IMR-90 (cell line): Measurements from ENCODE around the gene PKP3. TPM values are rescaled to one million over a fixed set of nuclear protein-coding genes. Genes with fewer than 3 reads are reported as not detected.

ENCODE experiments used
- ATAC-seq: fragments of 200-7000 bp; cut with Tn5 transposase; 2 replicates; pipeline ENCODE4 v1.9.1; 2020; ENCODE audit warnings: low read depth, mild to moderate bottlenecking, moderate library complexity
- BruUV-seq: library from RNA; stranded (reverse); fragments of 400-500 nt; replicated peaks from 2 replicates; lab custom pipeline; 2021; lab: Mats Ljungman, UMichigan
- CTCF ChIA-PET: fragments of 300-600 bp; formaldehyde crosslinking; extraction: SDS; loops from one replicate; lab custom pipeline; 2021; ENCODE audit warnings: antibody characterized with exemption; lab: Yijun Ruan, JAX
- POLR2A ChIA-PET: fragments of 300-600 bp; sonication (Branson Sonifier 250); formaldehyde crosslinking; loops from one replicate; lab custom pipeline; 2022; ENCODE audit warnings: antibody characterized with exemption; ENCODE audit not compliant: unreplicated experiment; lab: Charles Lee
- DNase-seq: peaks from one replicate; pipeline ENCODE4 v3.0.0; 2013
- H2AFZ ChIP-seq: replicated peaks from 2 replicates; pipeline ENCODE3; 2013; ENCODE audit warnings: low read length, mild to moderate bottlenecking; ENCODE audit not compliant: poor library complexity
- H2AK5ac ChIP-seq: 2 replicates; pipeline ENCODE4 v1.6.1; 2013; ENCODE audit warnings: low read depth, low read length, inconsistent platforms
- H2AK9ac ChIP-seq: replicated peaks from 2 replicates; pipeline ENCODE3; 2013; ENCODE audit warnings: mild to moderate bottlenecking, low read depth, low read length, moderate library complexity; ENCODE audit not compliant: poor library complexity
- H2BK120ac ChIP-seq: 2 replicates; pipeline ENCODE4 v1.6.1; 2013; ENCODE audit warnings: low read depth, low read length, inconsistent platforms
- H2BK15ac ChIP-seq: 3 replicates; pipeline ENCODE4 v1.6.1; 2013; ENCODE audit warnings: low read depth, low read length, inconsistent platforms
- H2BK20ac ChIP-seq: 2 replicates; pipeline ENCODE4 v1.6.1; 2013; ENCODE audit warnings: low read depth, mild to moderate bottlenecking, inconsistent platforms, low read length, moderate library complexity
- H2BK5ac ChIP-seq: 2 replicates; pipeline ENCODE4 v1.6.1; 2013; ENCODE audit warnings: mild to moderate bottlenecking, low read depth, low read length, inconsistent platforms; ENCODE audit not compliant: poor library complexity, severe bottlenecking
- H3K14ac ChIP-seq: replicated peaks from 2 replicates; pipeline ENCODE4 v1.6.1; 2013; ENCODE audit warnings: low read depth, low read length, inconsistent platforms
- H3K18ac ChIP-seq: 2 replicates; pipeline ENCODE4 v1.6.1; 2013; ENCODE audit warnings: low read depth, low read length, control low read depth
- H3K23ac ChIP-seq: 2 replicates; pipeline ENCODE4 v1.6.1; 2013; ENCODE audit warnings: low read depth, low read length, inconsistent platforms
- H3K27ac ChIP-seq: 2 replicates; pipeline ENCODE4 v1.5.1; 2013; ENCODE audit warnings: mild to moderate bottlenecking, control low read depth, low read length; ENCODE audit not compliant: insufficient read depth
- H3K27me3 ChIP-seq: 2 replicates; pipeline ENCODE4 v1.6.1; 2013; ENCODE audit warnings: low read length; ENCODE audit not compliant: control insufficient read depth, insufficient read depth
- H3K36me3 ChIP-seq: 2 replicates; pipeline ENCODE4 v1.6.1; 2013; ENCODE audit warnings: low read length, mixed read lengths; ENCODE audit not compliant: control insufficient read depth, insufficient read depth
- H3K4ac ChIP-seq: 2 replicates; pipeline ENCODE4 v1.6.1; 2013; ENCODE audit warnings: low read depth, low read length, inconsistent platforms
- H3K4me1 ChIP-seq: 2 replicates; pipeline ENCODE4 v1.6.1; 2013; ENCODE audit warnings: low read length, mixed read lengths; ENCODE audit not compliant: control insufficient read depth, insufficient read depth
- H3K4me2 ChIP-seq: 2 replicates; pipeline ENCODE4 v1.6.1; 2013; ENCODE audit warnings: low read depth, mild to moderate bottlenecking, control low read depth, low read length, moderate library complexity
- H3K4me3 ChIP-seq: 2 replicates; pipeline ENCODE4 v1.5.1; 2013; ENCODE audit warnings: low read depth, mild to moderate bottlenecking, control low read depth, low read length, moderate library complexity; ENCODE audit not compliant: insufficient read depth
- H3K56ac ChIP-seq: 2 replicates; pipeline ENCODE4 v1.6.1; 2013; ENCODE audit warnings: low read length, inconsistent platforms; ENCODE audit not compliant: insufficient read depth; ENCODE audit errors: extremely low read depth
- H3K79me1 ChIP-seq, 2 experiments: 2 replicates each; pipeline ENCODE4 v1.6.1; 2013; ENCODE audit warnings: low read length in 2 of 2, inconsistent platforms in 1 of 2, low read depth in 1 of 2
- H3K9ac ChIP-seq: 2 replicates; pipeline ENCODE4 v1.6.1; 2013; ENCODE audit warnings: low read depth, low read length, control low read depth
- H3K9me1 ChIP-seq: 2 replicates; pipeline ENCODE4 v1.6.1; 2013; ENCODE audit warnings: low read length, inconsistent platforms; ENCODE audit not compliant: insufficient read depth
- H3K9me3 ChIP-seq: 2 replicates; pipeline ENCODE4 v1.6.1; 2013; ENCODE audit warnings: low read length; ENCODE audit not compliant: control insufficient read depth, insufficient read depth
- H4K20me1 ChIP-seq: 2 replicates; pipeline ENCODE4 v1.6.1; 2013; ENCODE audit warnings: low read length, inconsistent platforms; ENCODE audit not compliant: insufficient read depth
- H4K5ac ChIP-seq: 2 replicates; pipeline ENCODE4 v1.6.1; 2013; ENCODE audit warnings: mild to moderate bottlenecking, low read depth, low read length, control low read depth
- H4K8ac ChIP-seq, 2 experiments: 2 replicates each; pipeline ENCODE4 v1.6.1; 2013; ENCODE audit warnings: low read depth in 2 of 2, low read length in 2 of 2, control low read depth in 1 of 2, inconsistent platforms in 1 of 2
- H4K91ac ChIP-seq: 2 replicates; pipeline ENCODE4 v1.6.1; 2013; ENCODE audit warnings: low read depth, low read length, inconsistent platforms; ENCODE audit not compliant: insufficient read depth
- BHLHE40 ChIP-seq: fragments of 150-350 bp; IDR thresholded peaks from 2 replicates; pipeline ENCODE4 v1.6.1; 2016; ENCODE audit warnings: mild to moderate bottlenecking, low read depth, low read length
- CHD1 ChIP-seq: IDR thresholded peaks from 2 replicates; pipeline ENCODE4 v1.6.1; 2012; ENCODE audit warnings: low read depth, low read length, improper control_type of control experiment
- MAZ ChIP-seq: IDR thresholded peaks from 2 replicates; pipeline ENCODE4 v1.6.1; 2012; ENCODE audit warnings: low read depth, mild to moderate bottlenecking, low read length, improper control_type of control experiment, moderate library complexity, borderline replicate concordance
- WGBS, 2 experiments: methylation state at CpG; one replicate each; pipeline versions ENCODE4 v1.1.5 to v1.1.7; 2013; ENCODE audit warnings: missing lambda C conversion rate in 2 of 2; ENCODE audit not compliant: insufficient read length in 1 of 2; ENCODE audit errors: extremely low coverage in 2 of 2; 5-methylcytosine and 5-hydroxymethylcytosine counted together
- dilution Hi-C: fragments of 300-500 bp; cut with HindIII; formaldehyde crosslinking; loops from one replicate; pipeline ENCODE4 v1.14.3; 2018; ENCODE audit warnings: low sequenced_read_pairs; ENCODE audit not compliant: unreplicated experiment
- in situ Hi-C: fragments of 300-500 bp; cut with MboI; formaldehyde crosslinking; loops from 3 replicates; pipeline ENCODE4 v1.14.3; 2019; ENCODE audit warnings: low sequenced_read_pairs, inconsistent platforms, mixed read lengths
- intact Hi-C: fragments of 100-400 bp; cut with micrococcal nuclease; formaldehyde crosslinking; loops from 2 replicates; pipeline ENCODE4 v1.10.0; 2022
- polyA plus RNA-seq, 3 experiments: library from polyadenylated mRNA; depleted of rRNA; stranded (reverse); fragments of >200 nt; gene quantifications; 2 replicates each; pipeline ENCODE4 v1.2.3, GENCODE V29; 2012; ENCODE audit warnings: low replicate concordance in 1 of 3
- total RNA-seq: library from RNA; depleted of rRNA; stranded (reverse); fragments of >200 nt; gene quantifications from 2 replicates; pipeline ENCODE4 v1.2.3, GENCODE V29; 2012

PKP3 gene
- total and polyA plus RNA-seq, 2 of the 4 experiments (the other 2 are of a cell fraction): 1.5 to 2.2 TPM

DNA sequence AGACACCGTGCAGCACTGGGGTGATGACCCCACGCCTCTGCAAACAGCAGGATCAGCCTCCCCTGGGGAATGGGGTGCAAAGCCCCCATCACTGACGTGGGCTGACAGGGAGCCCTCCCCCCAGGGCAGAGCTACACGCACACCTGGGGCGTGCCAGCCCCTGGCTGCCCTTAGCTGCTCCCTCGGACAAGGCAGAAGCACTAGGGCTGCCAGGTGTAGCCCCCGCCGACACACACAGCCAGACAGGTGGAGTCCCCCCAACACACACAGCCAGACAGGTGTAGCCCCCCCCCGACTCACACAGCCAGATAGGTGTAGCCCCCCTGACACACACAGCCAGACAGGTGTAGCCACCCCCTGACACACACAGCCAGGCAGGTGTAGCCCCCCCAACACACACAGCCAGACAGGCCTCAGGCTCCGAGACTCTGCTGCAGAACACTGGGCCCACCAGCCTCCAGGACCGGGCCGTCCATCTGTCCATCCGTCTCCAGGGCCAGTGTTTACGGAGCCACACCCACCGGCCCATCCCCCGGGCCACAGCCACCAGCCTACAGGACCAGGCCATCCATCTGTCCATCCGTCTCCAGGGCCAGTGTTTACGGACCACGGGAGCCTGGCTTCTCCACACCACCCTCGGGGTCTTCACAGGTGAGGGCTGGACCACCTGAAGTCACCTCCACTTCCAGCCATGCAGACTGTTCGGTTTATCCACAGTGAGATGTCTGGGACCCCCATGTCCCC lies 44.3 kb downstream of the PKP3 start:
- no peak overlapping the region for H3K4ac ChIP-seq
- H3K14ac ChIP-seq: no peak overlapping the region
- in situ Hi-C loops (no loop called here), dilution Hi-C loops (no loop called here), intact Hi-C loops (no loop called here)
- no peak overlapping the region for H2BK15ac ChIP-seq
- peaks cover 30% of the 10 kb centered on the region for H3K27me3 ChIP-seq
- no peak overlapping the region for H4K8ac ChIP-seq
- TF ChIP-seq MAZ: no peak
- TF ChIP-seq BHLHE40: no peak
- TF ChIP-seq CHD1: no peak
- no peak overlapping the region for H4K5ac ChIP-seq
- BruUV-seq: no TSS peak
- no peak overlapping the region for H2AK5ac ChIP-seq
- CTCF ChIA-PET: interaction anchor here (2.2 kb wide), 1 partner anchor 10 kb away, joined by 5 read pairs; no protein-coding TSS in a partner anchor
- H4K91ac ChIP-seq: no peak overlapping the region
- no peak overlapping the region for H2BK5ac ChIP-seq
- H2AFZ ChIP-seq: no peak overlapping the region
- H3K4me2 ChIP-seq: no peak overlapping the region
- no peak overlapping the region for H2AK9ac ChIP-seq
- H3K27ac ChIP-seq: no peak overlapping the region
- H4K20me1 ChIP-seq: no peaks in the 10 kb centered on the region
- no peak for DNase-seq
- no peak overlapping the region for H2BK120ac ChIP-seq
- H3K9ac ChIP-seq: no peak overlapping the region
- H3K4me3 ChIP-seq: no peak overlapping the region
- H3K9me1 ChIP-seq: no peaks in the 10 kb centered on the region
- no peak overlapping the region for H2BK20ac ChIP-seq
- no peak overlapping the region for H3K23ac ChIP-seq
- POLR2A ChIA-PET: no interaction called here
- H3K36me3 ChIP-seq: no peaks in the 10 kb centered on the region
- H3K56ac ChIP-seq: no peak overlapping the region
- 65% methylated on average over 6 of the region's 21 CpGs; no CpG with 5 or more reads in 1 of the 2 experiments for WGBS, 2 experiments
- H3K18ac ChIP-seq: no peak overlapping the region
- H3K9me3 ChIP-seq: peaks cover 4% of the 10 kb centered on the region; the same call in 1 of the 2 replicates
- no peaks in the 10 kb centered on the region for H3K79me1 ChIP-seq
- H3K4me1 ChIP-seq: no peaks in the 10 kb centered on the region
- no peak for ATAC-seq
